ENCODE measurements around the gene ELOVL3. TPM values are rescaled to one million over a fixed set of nuclear protein-coding genes. Genes with fewer than 3 reads are reported as not detected.

Gene ELOVL3, protein sequence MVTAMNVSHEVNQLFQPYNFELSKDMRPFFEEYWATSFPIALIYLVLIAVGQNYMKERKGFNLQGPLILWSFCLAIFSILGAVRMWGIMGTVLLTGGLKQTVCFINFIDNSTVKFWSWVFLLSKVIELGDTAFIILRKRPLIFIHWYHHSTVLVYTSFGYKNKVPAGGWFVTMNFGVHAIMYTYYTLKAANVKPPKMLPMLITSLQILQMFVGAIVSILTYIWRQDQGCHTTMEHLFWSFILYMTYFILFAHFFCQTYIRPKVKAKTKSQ
- under 1 TPM in 1 of 4 donors, not detected in 3; 0.81 TPM for total RNA-seq

DNA sequence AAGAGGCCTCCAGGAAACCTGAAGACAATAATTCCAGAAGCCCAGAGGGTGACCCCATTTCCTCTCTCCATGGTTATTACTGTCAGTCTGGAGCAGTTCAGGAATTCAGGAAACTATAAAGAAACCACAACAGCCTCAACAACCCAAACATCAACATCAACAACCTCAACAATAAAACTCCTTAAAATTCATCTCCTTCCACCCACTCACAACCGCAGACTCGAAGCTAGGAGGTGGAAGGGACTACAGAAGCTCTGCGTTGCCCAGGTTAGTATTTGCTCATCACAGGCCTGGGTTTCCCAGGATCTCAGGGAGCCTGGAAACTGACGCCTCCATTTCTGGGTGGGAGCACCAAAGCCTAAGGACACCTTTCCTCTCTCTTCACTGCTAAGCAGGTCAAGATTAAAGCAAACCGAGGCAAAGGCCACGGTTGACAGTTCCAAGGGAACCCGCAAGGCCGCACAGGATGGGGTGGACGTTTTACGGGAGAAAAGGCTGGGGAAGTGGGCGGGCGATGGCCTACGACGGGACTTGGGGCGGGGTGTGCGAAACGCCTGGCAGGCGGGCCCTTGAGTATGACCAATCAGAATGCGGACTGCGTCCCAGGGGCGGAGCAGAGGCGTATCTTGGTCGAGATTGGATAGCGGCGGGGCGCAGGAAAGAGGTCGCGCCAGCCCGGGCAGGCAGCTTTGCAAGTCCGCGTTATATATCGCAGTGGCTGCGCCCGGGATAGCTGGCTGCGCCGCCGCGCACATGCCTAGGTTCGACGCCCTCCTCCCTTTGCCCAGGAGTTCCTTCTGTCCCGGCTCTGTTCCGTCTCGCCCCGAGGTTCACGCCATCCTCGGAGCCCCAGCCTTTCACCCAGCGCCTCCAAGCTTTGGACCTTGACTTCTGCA lies at the start of gene ELOVL3:
Gene ELOVL3 (plus strand): TSS at position 654 of the 896 bp plus-strand sequence. CDS start 250 bp downstream, outside the sequence.
- Histone ChIP-seq H3K27ac (peak within 1 kb of the TSS in 3 of 4 donors; percentile 51 to 69 (median 64)), H3K36me3 (no peaks in the 10 kb centered on the region), H3K27me3 (peaks cover 43% of the 10 kb centered on the region), H3K9me3 (no peaks in the 10 kb centered on the region), H3K4me1 (peaks cover 0 to 33% (median 14%) of the 10 kb centered on the region in 3 donors), H3K4me3 (peak within 1 kb of the TSS in 1 of 2 donors; percentile 39)
- WGBS, 2 donors (ENCODE audit: low coverage in 1 of 2), result 0 to 1% methylated on average over 3 to 19 of the region's 47 CpGs
- ATAC-seq, result peak; percentile 98
- TF ChIP-seq POLR2A (IDR thresholded peaks at IDR 0.05) (no peak), POLR2AphosphoS5 (IDR thresholded peaks at IDR 0.05) (peak; percentile 3), EP300 (IDR thresholded peaks at IDR 0.05) (no peak)
- TF ChIP-seq, protein P1, sequence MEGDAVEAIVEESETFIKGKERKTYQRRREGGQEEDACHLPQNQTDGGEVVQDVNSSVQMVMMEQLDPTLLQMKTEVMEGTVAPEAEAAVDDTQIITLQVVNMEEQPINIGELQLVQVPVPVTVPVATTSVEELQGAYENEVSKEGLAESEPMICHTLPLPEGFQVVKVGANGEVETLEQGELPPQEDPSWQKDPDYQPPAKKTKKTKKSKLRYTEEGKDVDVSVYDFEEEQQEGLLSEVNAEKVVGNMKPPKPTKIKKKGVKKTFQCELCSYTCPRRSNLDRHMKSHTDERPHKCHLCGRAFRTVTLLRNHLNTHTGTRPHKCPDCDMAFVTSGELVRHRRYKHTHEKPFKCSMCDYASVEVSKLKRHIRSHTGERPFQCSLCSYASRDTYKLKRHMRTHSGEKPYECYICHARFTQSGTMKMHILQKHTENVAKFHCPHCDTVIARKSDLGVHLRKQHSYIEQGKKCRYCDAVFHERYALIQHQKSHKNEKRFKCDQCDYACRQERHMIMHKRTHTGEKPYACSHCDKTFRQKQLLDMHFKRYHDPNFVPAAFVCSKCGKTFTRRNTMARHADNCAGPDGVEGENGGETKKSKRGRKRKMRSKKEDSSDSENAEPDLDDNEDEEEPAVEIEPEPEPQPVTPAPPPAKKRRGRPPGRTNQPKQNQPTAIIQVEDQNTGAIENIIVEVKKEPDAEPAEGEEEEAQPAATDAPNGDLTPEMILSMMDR (IDR thresholded peaks at IDR 0.05), result peak in 1 of 4 experiments; percentile 23

DNA sequence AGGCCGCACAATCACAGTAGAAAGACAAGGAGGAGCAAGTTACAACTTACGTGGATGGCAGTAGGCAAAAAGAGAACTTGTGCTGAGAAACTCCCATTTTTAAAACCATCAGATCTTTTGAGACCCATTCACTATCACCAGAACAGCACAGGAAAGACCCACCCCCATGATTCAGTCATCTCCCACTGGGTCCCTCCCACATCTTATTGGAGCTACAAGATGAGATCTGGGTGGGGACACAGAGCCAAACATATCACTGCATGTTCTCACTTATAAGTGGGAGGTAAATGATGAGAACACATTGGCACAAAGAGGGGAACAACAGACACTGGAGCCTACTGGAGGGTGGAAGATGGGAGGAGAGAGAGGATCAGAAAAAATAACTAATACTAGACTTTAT lies 41.5 kb upstream of the ELOVL3 start:
- Histone ChIP-seq H3K4me3 (no peak overlapping the region), H3K36me3 (no peaks in the 10 kb centered on the region), H3K4me1 (peaks cover 0 to 5% (median 0%) of the 10 kb centered on the region in 3 donors), H3K27ac (no peak overlapping the region), H3K27me3 (peaks cover 2% of the 10 kb centered on the region), H3K9me3 (no peaks in the 10 kb centered on the region)
- WGBS, 2 donors (ENCODE audit: low coverage in 1 of 2), result 50 to 76% methylated on average over 1 to 2 of the region's 2 CpGs
- TF ChIP-seq EP300 (IDR thresholded peaks at IDR 0.05) (no peak), POLR2A (IDR thresholded peaks at IDR 0.05) (no peak), POLR2AphosphoS5 (IDR thresholded peaks at IDR 0.05) (no peak)
- TF ChIP-seq, protein P1 (IDR thresholded peaks at IDR 0.05), result no peak
- ATAC-seq, result no peak

GRCh38 chr10:102185272-102185671 lies 40.8 kb upstream of the ELOVL3 start:
- Histone ChIP-seq H3K36me3 (no peaks in the 10 kb centered on the region), H3K27me3 (no peaks in the 10 kb centered on the region), H3K4me1 (peaks cover 0 to 5% (median 0%) of the 10 kb centered on the region in 3 donors), H3K27ac (no peak overlapping the region), H3K9me3 (no peaks in the 10 kb centered on the region), H3K4me3 (no peak overlapping the region)
- WGBS, 2 donors (ENCODE audit: low coverage in 1 of 2), result 56 to 79% methylated on average over 2 of the region's 2 CpGs
- no peak for TF ChIP-seq POLR2A (IDR thresholded peaks at IDR 0.05)
- ATAC-seq, result no peak

DNA sequence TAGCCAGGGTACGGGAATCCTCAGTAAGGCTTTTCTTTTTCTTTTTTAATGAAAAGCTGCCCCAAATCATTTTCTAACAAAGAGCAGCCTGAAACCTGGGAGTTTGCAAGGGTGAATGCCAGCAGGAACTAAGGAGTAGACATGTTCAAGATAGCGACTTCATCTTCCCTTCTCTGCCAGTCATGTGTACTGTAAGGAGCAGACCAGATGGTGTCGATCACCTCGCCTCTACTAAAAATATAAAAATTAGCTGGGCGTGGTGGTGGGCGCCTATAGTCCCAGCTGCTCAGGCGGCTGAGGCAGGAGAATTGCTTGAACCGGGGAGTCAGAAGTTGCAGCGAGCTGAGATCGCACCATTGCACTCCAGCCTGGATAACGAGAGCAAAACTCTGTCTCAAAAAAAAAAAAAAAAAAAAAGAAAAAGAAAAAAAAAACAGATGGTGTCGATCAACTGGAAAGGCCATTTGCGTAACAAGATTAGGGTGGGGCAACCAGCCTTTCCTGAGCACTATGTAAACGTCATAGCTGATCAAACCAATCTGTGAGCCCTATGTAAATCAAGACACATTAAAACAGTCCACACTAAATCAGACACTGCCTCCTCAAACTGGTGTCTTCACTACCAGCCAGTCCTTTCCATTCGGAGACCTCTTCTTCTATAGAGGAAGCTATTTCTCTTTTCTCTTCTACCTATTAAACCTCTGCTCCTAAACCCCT lies 40.1 kb upstream of the ELOVL3 start:
- TF ChIP-seq, protein P1 (IDR thresholded peaks at IDR 0.05), result no peak
- TF ChIP-seq POLR2AphosphoS5 (IDR thresholded peaks at IDR 0.05), result no peak
- TF ChIP-seq EP300 (IDR thresholded peaks at IDR 0.05), result no peak
- no peak for TF ChIP-seq POLR2A (IDR thresholded peaks at IDR 0.05)
- WGBS, 2 donors (ENCODE audit: low coverage in 1 of 2), result 39 to 60% methylated on average over 4 to 7 of the region's 15 CpGs
- peaks cover 0 to 5% (median 0%) of the 10 kb centered on the region in 3 donors for H3K4me1 ChIP-seq
- H3K4me3 ChIP-seq, result no peak overlapping the region
- ATAC-seq, result peak; percentile 66
- H3K27me3 ChIP-seq, result no peaks in the 10 kb centered on the region
- no peaks in the 10 kb centered on the region for H3K36me3 ChIP-seq
- peak overlapping the region in 2 of 4 donors; percentile 4 to 15 for H3K27ac ChIP-seq
- H3K9me3 ChIP-seq, result no peaks in the 10 kb centered on the region
